WTC11 (cell line): ENCODE results near the gene MS4A4A. TPM values are rescaled to one million over a fixed set of nuclear protein-coding genes. Genes with fewer than 3 reads are reported as not detected.

Experiments
- ATAC-seq: fragments of 200-7000 bp; cut with Tn5 transposase; 2 replicates; pipeline ENCODE4 v1.10.0; 2021; ENCODE audit warnings: mild to moderate bottlenecking, moderate library complexity
- CTCF ChIA-PET: fragments of 300-600 bp; sonication (Branson Sonifier 250); formaldehyde crosslinking; loops from one replicate; lab custom pipeline; 2021; ENCODE audit warnings: antibody characterized with exemption; lab: Charles Lee
- POLR2A ChIA-PET: fragments of 350-600 bp; sonication (Branson Sonifier 250); formaldehyde crosslinking; loops from one replicate; lab custom pipeline; 2021; ENCODE audit warnings: antibody characterized with exemption; lab: Charles Lee
- DNase-seq: peaks from one replicate; pipeline ENCODE4 v3.0.0; 2021; ENCODE audit warnings: low spot score
- H3K27ac Mint-ChIP-seq: 2 replicates; pipeline ENCODE4 v1.8.0; 2021; ENCODE audit warnings: mixed read lengths
- H3K27me3 Mint-ChIP-seq: 2 replicates; pipeline ENCODE4 v1.8.0; 2021; ENCODE audit warnings: low read depth, mild to moderate bottlenecking, moderate library complexity, mixed read lengths
- H3K36me3 Mint-ChIP-seq: 2 replicates; pipeline ENCODE4 v1.8.0; 2021; ENCODE audit warnings: mixed read lengths
- H3K4me1 Mint-ChIP-seq: 2 replicates; pipeline ENCODE4 v1.8.0; 2022; ENCODE audit warnings: mixed read lengths
- H3K4me3 Mint-ChIP-seq: 2 replicates; pipeline ENCODE4 v1.8.0; 2021; ENCODE audit warnings: mild to moderate bottlenecking, moderate library complexity, mixed read lengths
- H3K9me3 Mint-ChIP-seq: 2 replicates; pipeline ENCODE4 v1.8.0; 2021; ENCODE audit warnings: mixed read lengths
- ARID4B ChIP-seq: sonication (generic); formaldehyde crosslinking; IDR thresholded peaks from 2 replicates; pipeline ENCODE4 v1.8.0; 2023; ENCODE audit warnings: missing genetic modification reagents, mild to moderate bottlenecking, borderline replicate concordance
- CBFB ChIP-seq: sonication (generic); formaldehyde crosslinking; IDR thresholded peaks from 2 replicates; pipeline ENCODE4 v1.8.1; 2022; ENCODE audit warnings: mild to moderate bottlenecking, low read depth, missing genetic modification reagents
- CDX4 ChIP-seq: fragments of 250-450 bp; sonication (Bioruptor Pico); IDR thresholded peaks from 2 replicates; pipeline ENCODE4 v1.9.0; 2021; ENCODE audit warnings: moderate library complexity, mild to moderate bottlenecking, inconsistent platforms, borderline replicate concordance
- E2F5 ChIP-seq: sonication (generic); formaldehyde crosslinking; IDR thresholded peaks from 2 replicates; pipeline ENCODE4 v1.8.1; 2022; ENCODE audit warnings: mild to moderate bottlenecking, moderate library complexity, missing genetic modification reagents
- ERG ChIP-seq: fragments of 250-450 bp; sonication (Bioruptor Pico); IDR thresholded peaks from 2 replicates; pipeline ENCODE4 v1.8.0; 2021; ENCODE audit warnings: mild to moderate bottlenecking
- FOXK1 ChIP-seq: sonication (generic); formaldehyde crosslinking; IDR thresholded peaks from 2 replicates; pipeline ENCODE4 v1.8.0; 2022; ENCODE audit warnings: mild to moderate bottlenecking, moderate library complexity, missing genetic modification reagents
- MAX ChIP-seq: sonication (generic); formaldehyde crosslinking; IDR thresholded peaks from 2 replicates; pipeline ENCODE4 v1.8.0; 2022; ENCODE audit warnings: mild to moderate bottlenecking, missing genetic modification reagents
- NFE2L1 ChIP-seq: sonication (generic); formaldehyde crosslinking; IDR thresholded peaks from 2 replicates; pipeline ENCODE4 v1.8.1; 2023; ENCODE audit warnings: missing genetic modification reagents
- NR1H2 ChIP-seq: sonication (generic); formaldehyde crosslinking; IDR thresholded peaks from 2 replicates; pipeline ENCODE4 v1.9.0; 2021; ENCODE audit warnings: mild to moderate bottlenecking, moderate library complexity, missing genetic modification reagents
- NR2C2 ChIP-seq: sonication (generic); formaldehyde crosslinking; IDR thresholded peaks from 2 replicates; pipeline ENCODE4 v1.8.0; 2022; ENCODE audit warnings: mild to moderate bottlenecking, missing genetic modification reagents
- PREB ChIP-seq: sonication (generic); formaldehyde crosslinking; IDR thresholded peaks from 2 replicates; pipeline ENCODE4 v1.8.1; 2022; ENCODE audit warnings: mild to moderate bottlenecking, missing genetic modification reagents, moderate library complexity, borderline replicate concordance
- SMAD3 ChIP-seq: sonication (generic); formaldehyde crosslinking; IDR thresholded peaks from 2 replicates; pipeline ENCODE4 v1.8.0; 2022; ENCODE audit warnings: missing genetic modification reagents, mild to moderate bottlenecking, borderline replicate concordance
- SMAD4 ChIP-seq: sonication (generic); formaldehyde crosslinking; IDR thresholded peaks from 2 replicates; pipeline ENCODE4 v1.8.0; 2022; ENCODE audit warnings: mild to moderate bottlenecking, missing genetic modification reagents
- SP1 ChIP-seq: sonication (generic); formaldehyde crosslinking; conservative IDR thresholded peaks from 2 replicates; pipeline ENCODE4 v1.8.1; 2022; ENCODE audit warnings: missing genetic modification reagents
- ZBTB43 ChIP-seq: sonication (generic); formaldehyde crosslinking; IDR thresholded peaks from 2 replicates; pipeline ENCODE4 v1.8.1; 2023; ENCODE audit warnings: mild to moderate bottlenecking, missing genetic modification reagents
- ZNF317 ChIP-seq: sonication (generic); formaldehyde crosslinking; IDR thresholded peaks from 2 replicates; pipeline ENCODE4 v1.8.1; 2023; ENCODE audit warnings: low read depth, mild to moderate bottlenecking, moderate library complexity, missing genetic modification reagents, borderline replicate concordance
- total RNA-seq: library from RNA; stranded (reverse); gene quantifications from 3 replicates; pipeline ENCODE4 v1.2.3, GENCODE V29; 2021
- TF ChIP-seq, protein P1 (sequence below): sonication (generic); formaldehyde crosslinking; IDR thresholded peaks from 2 replicates; pipeline ENCODE4 v1.8.1; 2023; ENCODE audit warnings: mild to moderate bottlenecking, missing genetic modification reagents
- TF ChIP-seq, protein P2 (sequence below): sonication (generic); formaldehyde crosslinking; IDR thresholded peaks from 2 replicates; pipeline ENCODE4 v1.8.1; 2023; ENCODE audit warnings: mild to moderate bottlenecking, moderate library complexity, missing genetic modification reagents

The MS4A4A gene
- total RNA-seq, 1 experiment from 2014 or later, result not detected

- CTCF ChIA-PET, result no interaction called here
- POLR2A ChIA-PET, result no interaction called here
- Mint-ChIP-seq H3K36me3 (peaks cover 13% of the 10 kb centered on the region), H3K9me3 (peaks cover 38% of the 10 kb centered on the region), H3K4me3 (no peak within 1 kb of the TSS), H3K4me1 (no peaks in the 10 kb centered on the region), H3K27ac (no peak within 1 kb of the TSS), H3K27me3 (no peaks in the 10 kb centered on the region)
- TF ChIP-seq NR1H2 (CRISPR knock-in tag) (no peak), NFE2L1 (CRISPR knock-in tag) (no peak)
- no peak for DNase-seq
- no peak for ATAC-seq
Measured at GRCh38 chr11:60326955-60327354, 46.5 kb downstream of the MS4A4A start, which contains the start of gene MS4A6E. TSS of gene MS4A6E (plus strand) at chr11:60327255. CDS start at chr11:60334896, 7,641 bp downstream.

DNA sequence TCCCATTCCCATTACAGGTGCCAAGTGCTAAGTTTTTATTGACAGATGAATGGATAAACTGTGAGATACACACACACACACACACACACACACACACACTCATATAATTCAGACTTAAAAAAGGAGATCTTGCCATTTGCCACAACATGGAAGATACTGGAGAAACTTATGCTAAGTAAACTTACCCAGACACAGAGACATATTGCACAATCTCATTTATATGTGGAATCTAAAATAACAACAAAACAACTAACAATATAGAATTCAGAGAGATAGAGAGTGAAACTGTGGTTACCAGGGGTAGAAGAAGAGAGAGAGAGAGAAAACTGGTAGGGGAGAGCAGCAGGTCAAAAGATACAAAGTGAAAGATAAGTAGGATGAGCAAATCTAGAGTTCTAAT, 48.0 kb downstream of the MS4A4A start:
- DNase-seq, result no peak
- Mint-ChIP-seq H3K4me1 (peaks cover 10% of the 10 kb centered on the region), H3K36me3 (peaks cover 13% of the 10 kb centered on the region), H3K4me3 (no peak overlapping the region), H3K9me3 (peaks cover 32% of the 10 kb centered on the region), H3K27ac (no peak overlapping the region), H3K27me3 (no peaks in the 10 kb centered on the region)
- TF ChIP-seq, protein P1, sequence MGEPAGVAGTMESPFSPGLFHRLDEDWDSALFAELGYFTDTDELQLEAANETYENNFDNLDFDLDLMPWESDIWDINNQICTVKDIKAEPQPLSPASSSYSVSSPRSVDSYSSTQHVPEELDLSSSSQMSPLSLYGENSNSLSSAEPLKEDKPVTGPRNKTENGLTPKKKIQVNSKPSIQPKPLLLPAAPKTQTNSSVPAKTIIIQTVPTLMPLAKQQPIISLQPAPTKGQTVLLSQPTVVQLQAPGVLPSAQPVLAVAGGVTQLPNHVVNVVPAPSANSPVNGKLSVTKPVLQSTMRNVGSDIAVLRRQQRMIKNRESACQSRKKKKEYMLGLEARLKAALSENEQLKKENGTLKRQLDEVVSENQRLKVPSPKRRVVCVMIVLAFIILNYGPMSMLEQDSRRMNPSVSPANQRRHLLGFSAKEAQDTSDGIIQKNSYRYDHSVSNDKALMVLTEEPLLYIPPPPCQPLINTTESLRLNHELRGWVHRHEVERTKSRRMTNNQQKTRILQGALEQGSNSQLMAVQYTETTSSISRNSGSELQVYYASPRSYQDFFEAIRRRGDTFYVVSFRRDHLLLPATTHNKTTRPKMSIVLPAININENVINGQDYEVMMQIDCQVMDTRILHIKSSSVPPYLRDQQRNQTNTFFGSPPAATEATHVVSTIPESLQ (CRISPR knock-in tag), result no peak
- TF ChIP-seq, protein P2, sequence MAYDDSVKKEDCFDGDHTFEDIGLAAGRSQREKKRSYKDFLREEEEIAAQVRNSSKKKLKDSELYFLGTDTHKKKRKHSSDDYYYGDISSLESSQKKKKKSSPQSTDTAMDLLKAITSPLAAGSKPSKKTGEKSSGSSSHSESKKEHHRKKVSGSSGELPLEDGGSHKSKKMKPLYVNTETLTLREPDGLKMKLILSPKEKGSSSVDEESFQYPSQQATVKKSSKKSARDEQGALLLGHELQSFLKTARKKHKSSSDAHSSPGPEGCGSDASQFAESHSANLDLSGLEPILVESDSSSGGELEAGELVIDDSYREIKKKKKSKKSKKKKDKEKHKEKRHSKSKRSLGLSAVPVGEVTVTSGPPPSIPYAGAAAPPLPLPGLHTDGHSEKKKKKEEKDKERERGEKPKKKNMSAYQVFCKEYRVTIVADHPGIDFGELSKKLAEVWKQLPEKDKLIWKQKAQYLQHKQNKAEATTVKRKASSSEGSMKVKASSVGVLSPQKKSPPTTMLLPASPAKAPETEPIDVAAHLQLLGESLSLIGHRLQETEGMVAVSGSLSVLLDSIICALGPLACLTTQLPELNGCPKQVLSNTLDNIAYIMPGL (CRISPR knock-in tag), result no peak
- TF ChIP-seq ZNF317 (CRISPR knock-in tag) (no peak), E2F5 (CRISPR knock-in tag) (no peak), ZBTB43 (CRISPR knock-in tag) (no peak), NR2C2 (no peak), ARID4B (CRISPR knock-in tag) (no peak), CBFB (CRISPR knock-in tag) (no peak)
- no peak for ATAC-seq
- ChIA-PET POLR2A (no interaction called here), CTCF (no interaction called here)

DNA sequence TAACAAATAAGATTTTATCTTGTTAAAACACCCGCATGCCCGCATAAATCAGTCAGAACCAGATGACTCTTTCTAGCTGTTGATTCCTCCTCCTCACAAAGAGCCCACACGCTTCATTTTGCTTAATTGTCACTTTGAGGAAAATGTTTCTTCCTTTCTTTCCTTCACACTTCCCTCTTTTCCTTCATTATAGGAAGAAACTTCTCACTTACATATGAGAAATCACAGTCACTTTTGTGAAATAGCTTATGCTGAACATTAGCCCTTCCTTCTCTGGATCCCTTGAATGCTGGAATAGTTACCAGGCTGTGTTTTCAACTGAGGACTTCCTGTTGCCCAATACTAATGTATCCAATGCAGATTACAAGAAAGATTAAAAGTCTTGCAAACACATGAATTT, 52.4 kb downstream of the MS4A4A start:
- ATAC-seq, result no peak
- Mint-ChIP-seq H3K27ac (no peak overlapping the region), H3K4me1 (peaks cover 20% of the 10 kb centered on the region), H3K27me3 (no peaks in the 10 kb centered on the region), H3K36me3 (peaks cover 13% of the 10 kb centered on the region), H3K4me3 (no peak overlapping the region), H3K9me3 (peaks cover 28% of the 10 kb centered on the region)
- ChIA-PET POLR2A (no interaction called here), CTCF (interaction anchor here (0.9 to 2.2 kb wide), 4 partner anchors 12 to 301 kb away, joined by 3 to 17 read pairs (median 7); no protein-coding TSS in a partner anchor)
- DNase-seq, result no peak
- TF ChIP-seq PREB (no peak), FOXK1 (no peak), SMAD4 (CRISPR knock-in tag) (no peak), NFE2L1 (CRISPR knock-in tag) (no peak), CDX4 (CRISPR knock-in tag) (no peak), SMAD3 (CRISPR knock-in tag) (no peak), ERG (CRISPR knock-in tag) (no peak), MAX (CRISPR knock-in tag) (no peak), SP1 (CRISPR knock-in tag) (no peak)
